ENCODE results near the gene IL36RN.

DNA sequence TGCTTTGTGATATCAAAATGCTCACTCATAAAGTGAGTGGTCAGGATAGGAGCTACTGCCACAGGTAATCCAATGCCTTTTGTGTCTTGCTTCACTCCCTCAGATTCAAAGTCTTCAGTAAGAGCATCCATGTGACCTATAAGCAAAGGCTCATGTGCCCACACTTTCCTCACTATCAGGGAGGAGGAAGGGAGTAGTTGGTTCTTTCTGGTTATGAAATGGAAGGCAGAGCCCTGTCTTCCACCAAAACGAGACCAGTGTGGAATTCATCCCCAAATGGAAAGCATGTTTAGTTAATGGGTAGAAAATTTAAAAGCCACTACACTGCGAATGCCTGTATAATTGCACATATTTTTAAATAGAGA, 34.6 kb downstream of the IL36RN start:
- TF ChIP-seq CTCF (IDR thresholded peaks at IDR 0.05) (no peak), POLR2A (IDR thresholded peaks at IDR 0.05) (no peak)

All from thyroid gland (tissue), 4 donors.